Activated CD8-positive, alpha-beta memory T cell treated with anti-CD3 and anti-CD28 coated beads for 24 hours (primary cell): Measurements from ENCODE around the gene RAB35.
A peak's percentile ranks its signal among the peaks of the same experiment; 100 is the strongest.

Source experiments
- DNase-seq: peaks from one replicate; pipeline ENCODE4 v3.0.0-alpha.2; 2020

Gene RAB35

DNA sequence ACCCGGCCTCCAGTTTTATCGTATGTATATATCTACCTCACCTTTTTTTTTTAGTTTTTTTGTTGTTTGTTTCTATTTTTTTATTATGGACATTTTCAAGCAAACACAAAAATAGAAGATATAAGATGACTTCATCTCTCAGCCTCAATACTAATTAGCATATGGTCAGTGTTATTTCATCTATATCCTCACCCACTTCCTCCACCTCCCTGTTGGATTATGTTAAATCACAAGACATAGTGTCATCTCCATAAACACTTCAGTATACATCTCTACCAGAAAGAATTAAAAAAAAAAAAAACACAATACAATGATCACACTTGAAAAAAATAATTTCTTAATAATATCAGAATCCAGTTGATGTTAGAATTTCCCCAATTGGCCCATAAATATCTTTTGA, 34.9 kb downstream of the RAB35 start:
- DNase-seq, result no peak

- no peak for DNase-seq
These were observed 36.8 kb downstream of the RAB35 start for GRCh38 chr12:120079411-120080400.

DNA sequence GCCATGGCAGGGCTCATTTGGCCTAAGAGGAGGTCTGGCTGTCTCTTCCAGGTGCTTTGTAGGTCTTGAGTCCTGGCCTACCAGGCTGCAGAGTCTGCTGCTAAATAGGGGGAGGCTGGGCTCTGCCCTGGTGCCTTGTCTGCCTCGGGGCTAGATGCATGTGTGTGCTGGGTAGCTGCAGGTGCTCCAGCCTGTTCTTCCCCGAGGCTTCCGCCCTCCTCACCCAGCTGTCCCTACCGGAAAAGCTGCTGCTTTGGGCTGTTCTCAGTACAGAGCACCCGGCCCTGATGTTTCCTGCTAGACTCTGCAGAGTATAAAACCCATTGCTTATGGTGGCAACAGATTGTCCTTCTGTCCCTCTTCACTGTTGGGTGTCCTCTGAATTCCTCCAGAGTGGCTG, 37.7 kb downstream of the RAB35 start:
- DNase-seq, result no peak

- DNase-seq, result no peak
These were observed 39.3 kb downstream of the RAB35 start for GRCh38 chr12:120077260-120077659.

DNA sequence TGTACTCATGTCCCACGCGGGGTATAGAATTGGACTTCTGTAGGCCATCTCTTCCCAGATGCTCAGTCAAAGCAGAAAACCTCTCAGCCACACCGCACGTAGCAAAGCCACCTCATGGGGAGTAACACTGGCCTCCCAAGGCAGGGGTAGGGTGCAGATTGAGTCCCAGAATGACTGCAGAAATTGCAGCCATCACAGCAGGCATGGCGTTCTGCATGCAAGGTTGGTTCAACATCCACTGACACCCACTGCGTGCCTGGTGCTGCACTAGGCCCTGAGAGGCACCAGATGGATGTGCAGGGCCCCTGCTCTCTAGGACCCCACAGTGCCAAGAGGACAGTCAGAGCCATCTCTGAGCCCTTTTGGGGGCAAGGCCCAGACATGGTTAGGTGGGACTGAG, 39.9 kb downstream of the RAB35 start:
- no peak for DNase-seq

DNA sequence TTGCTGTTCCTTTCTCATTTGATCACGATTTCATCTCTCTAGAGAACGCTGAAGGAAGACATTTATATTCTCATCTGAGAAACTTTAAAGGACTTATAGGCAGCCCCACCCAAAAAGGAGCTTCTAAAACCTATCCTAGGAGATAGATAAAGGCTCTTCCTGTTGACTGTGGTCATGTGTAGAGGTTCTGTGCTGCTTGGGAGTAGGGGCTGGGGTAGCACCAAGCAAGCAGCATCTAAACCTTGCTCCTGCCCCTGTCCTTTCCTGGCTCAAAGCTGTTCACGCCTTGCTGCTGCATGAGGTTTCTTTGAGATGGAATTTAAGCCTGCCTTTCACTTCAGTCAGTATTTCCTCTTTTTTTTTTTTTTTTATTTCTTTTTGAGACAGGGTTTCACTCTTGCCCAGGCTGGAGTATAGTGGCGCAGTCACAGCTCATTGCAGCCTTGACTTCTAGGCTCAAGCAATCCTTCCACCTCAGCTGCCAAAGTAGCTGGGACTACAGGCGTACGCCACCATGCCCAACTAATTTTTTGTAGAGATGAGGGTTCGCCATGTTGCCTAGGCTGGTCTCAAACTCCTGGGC, 41.4 kb downstream of the RAB35 start:
- DNase-seq, result no peak

- DNase-seq, result no peak
These were observed 43.9 kb downstream of the RAB35 start for GRCh38 chr12:120072472-120073249.

DNA sequence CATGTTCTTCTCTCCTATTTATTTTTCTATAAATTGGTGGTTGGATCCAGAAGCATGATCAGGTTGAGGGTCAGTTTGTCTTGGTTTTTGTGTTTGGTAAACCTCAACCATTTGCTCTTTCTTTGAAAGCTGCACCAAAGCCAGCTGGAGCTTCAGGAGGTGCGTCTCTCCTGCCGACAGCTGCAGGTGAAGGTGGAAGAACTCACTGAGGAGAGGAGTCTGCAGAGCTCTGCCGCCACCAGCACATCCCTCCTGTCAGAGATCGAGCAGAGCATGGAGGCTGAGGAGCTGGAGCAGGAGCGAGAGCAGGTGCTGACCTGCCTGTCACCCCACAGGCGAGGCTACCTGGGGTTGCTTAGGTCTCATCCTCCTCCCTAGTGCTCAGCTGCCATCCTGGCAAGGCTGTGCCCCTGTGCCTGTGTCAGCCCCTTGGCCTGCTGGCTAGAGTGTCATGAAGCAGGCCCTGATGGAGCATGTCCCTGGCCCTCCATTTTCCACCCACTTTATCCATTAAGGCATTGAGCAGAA, 45.0 kb downstream of the RAB35 start:
- DNase-seq, result peak; percentile 28

- DNase-seq, result peak; percentile 15
These were observed 47.3 kb downstream of the RAB35 start for GRCh38 chr12:120069278-120069677.

- DNase-seq, result peak; percentile 11
These were observed 48.7 kb downstream of the RAB35 start for GRCh38 chr12:120067901-120068300.

- peak; percentile 24 for DNase-seq
These were observed 49.3 kb downstream of the RAB35 start for GRCh38 chr12:120067084-120067869.

GRCh38 chr12:120066341-120066740, 50.2 kb downstream of the RAB35 start:
- peak; percentile 24 for DNase-seq

DNA sequence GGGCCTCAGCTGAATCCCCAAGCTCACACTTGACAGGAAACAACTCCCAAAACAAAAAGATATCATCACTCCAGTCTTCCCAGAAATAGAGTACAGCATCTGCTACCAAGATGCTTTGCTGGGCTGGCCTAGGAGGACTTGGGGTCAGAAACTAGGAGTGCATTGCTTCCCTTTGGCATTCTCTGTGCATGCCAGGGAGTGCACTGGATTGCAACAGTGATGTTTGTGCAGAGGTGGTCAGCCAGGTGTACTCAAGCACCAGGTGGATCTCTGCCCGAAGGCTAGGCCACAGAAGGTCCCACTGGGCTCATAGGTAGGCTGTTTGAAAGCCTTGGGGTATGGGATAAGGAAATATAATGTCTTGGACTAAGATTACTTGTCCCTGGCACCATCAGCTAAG, 51.1 kb downstream of the RAB35 start:
- DNase-seq, result peak; percentile 41

GRCh38 chr12:120064054-120064940, 52.3 kb downstream of the RAB35 start:
- peak; percentile 33 for DNase-seq

DNA sequence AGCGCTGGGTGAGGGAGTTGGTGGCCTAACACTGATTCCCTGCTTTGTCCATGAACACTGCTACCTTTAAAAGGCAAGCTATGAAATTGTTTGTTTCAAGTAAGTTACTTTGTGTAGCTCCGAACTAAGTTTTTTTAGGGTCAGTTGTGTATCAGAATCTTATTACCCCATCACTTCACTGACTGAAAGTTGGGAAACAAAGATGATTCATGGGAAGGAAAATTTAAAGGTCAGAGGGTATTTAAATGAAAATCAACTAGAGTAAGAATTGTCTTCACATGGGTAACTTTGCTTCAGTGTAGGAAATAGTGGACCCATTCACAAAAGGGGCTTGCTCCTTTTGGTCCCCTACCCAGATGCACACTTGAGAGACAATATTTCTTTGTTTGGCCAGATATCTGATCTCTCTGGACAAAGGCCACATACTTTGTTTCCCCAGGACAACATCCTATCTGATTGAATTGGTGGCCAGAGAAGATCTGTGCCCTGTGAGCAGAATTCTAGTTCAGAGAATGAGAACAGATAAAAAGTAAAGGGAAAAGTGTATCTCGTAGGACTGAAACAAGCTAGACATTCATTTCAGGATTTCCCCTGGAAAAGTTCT, 53.5 kb downstream of the RAB35 start:
- DNase-seq, result no peak

GRCh38 chr12:120061575-120062214, 54.9 kb downstream of the RAB35 start:
- DNase-seq, result no peak

- no peak for DNase-seq
These were observed 55.8 kb downstream of the RAB35 start for GRCh38 chr12:120060717-120061116.

- no peak for DNase-seq
These were observed 56.4 kb downstream of the RAB35 start for GRCh38 chr12:120060196-120060595.

GRCh38 chr12:120056739-120057138, 59.8 kb downstream of the RAB35 start:
- no peak for DNase-seq
